ENCODE data around the gene ADORA2A.

Gene ADORA2A

DNA sequence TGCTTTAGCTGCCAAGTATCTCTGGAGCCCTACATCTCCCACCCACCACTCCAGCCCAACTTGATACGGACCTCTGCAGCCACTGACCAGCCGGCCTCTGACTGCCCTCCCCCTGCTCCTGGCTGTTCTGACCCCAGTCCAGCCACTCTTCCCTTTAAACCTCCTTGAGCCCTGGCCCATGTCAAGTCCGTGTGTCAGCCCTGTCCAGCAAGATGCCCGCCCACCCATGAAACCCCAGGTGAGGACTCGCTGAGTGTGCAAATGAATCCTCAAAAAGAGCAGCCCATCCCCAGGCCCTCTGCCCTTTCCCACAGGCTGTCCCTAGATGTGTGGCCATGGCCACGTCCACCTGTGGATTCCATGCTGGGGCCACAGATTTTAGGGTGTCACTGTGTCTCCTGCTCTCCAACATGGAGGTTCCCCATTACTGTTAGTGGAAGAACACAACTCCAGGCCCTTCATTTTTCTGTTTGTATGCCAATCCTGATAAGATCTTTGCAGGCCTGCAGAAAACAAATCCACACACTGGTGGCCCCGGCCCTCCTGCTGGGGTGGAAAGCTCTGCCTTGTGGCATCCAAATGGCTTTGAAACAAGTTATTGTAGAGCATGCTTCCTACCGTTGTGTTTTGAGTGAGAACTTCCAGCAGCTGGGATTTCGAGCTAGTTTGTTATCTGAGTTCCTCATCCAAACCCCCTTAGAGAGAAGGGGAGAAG, 22.7 kb upstream of the ADORA2A start:
- H3K27ac ChIP-seq = peak overlapping the region; percentile 76
- TF ChIP-seq, protein P1, sequence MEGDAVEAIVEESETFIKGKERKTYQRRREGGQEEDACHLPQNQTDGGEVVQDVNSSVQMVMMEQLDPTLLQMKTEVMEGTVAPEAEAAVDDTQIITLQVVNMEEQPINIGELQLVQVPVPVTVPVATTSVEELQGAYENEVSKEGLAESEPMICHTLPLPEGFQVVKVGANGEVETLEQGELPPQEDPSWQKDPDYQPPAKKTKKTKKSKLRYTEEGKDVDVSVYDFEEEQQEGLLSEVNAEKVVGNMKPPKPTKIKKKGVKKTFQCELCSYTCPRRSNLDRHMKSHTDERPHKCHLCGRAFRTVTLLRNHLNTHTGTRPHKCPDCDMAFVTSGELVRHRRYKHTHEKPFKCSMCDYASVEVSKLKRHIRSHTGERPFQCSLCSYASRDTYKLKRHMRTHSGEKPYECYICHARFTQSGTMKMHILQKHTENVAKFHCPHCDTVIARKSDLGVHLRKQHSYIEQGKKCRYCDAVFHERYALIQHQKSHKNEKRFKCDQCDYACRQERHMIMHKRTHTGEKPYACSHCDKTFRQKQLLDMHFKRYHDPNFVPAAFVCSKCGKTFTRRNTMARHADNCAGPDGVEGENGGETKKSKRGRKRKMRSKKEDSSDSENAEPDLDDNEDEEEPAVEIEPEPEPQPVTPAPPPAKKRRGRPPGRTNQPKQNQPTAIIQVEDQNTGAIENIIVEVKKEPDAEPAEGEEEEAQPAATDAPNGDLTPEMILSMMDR (conservative IDR thresholded peaks at IDR 0.05) = no peak

GRCh38 chr22:24405631-24406321, 21.6 kb upstream of the ADORA2A start:
- H3K27ac ChIP-seq = peak overlapping the region; percentile 76
- TF ChIP-seq, protein P1 (conservative IDR thresholded peaks at IDR 0.05) = no peak

DNA sequence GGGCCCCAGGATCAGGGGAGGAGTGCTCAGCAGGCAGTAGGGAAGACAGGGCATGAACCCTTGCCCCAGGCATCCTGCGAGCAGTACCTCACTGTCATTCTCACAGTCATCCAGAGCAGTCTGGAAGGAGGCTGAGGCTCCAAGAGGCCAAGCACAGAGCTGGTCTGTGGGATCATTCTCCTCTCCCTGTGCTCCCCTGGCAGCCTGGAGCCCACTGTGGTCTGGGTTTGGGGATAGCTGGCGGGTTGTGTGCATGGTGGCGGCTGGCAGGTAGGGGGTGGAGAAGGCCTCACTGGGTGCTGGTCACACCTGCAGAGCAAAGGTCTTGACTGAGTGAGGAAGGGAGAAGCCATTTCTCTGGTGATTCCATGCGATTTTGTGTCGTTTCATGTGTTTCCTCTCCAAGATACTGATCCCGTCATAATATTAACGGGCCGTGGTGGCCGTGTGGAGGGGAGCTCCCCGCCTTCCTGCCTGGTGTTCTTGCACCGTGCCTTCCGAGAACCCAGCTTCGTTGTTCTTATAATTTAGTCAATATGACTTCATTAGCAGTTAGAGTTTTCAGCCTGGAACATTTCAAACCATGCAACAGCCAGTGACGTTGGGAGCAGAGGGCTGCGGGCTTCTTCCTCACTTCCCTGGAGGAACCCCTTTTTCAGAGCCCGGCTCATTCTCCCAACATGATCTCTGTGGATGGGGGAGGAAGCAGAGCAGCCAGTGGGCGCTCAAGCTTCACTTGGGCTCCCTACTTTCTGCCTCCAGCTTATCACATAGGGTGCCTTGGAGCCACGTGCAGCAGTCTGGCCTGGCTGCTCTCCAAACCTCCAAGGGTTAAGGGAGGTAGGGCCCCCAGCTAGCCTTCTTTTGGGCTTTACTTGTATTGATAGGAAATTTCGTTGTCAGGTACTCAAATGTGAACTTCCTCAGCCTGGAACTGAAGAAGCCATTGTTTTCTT, 20.8 kb upstream of the ADORA2A start:
- H3K27ac ChIP-seq = no peak overlapping the region; the same call in 1 of the 2 replicates
- TF ChIP-seq, protein P1 (conservative IDR thresholded peaks at IDR 0.05) = no peak

- no peak overlapping the region; the same call in 1 of the 2 replicates for H3K27ac ChIP-seq
- TF ChIP-seq, protein P1 (conservative IDR thresholded peaks at IDR 0.05) = no peak
Observed at GRCh38 chr22:24407278-24407665, 20.1 kb upstream of the ADORA2A start.

- H3K27ac ChIP-seq = no peak overlapping the region
- TF ChIP-seq, protein P1 (conservative IDR thresholded peaks at IDR 0.05) = no peak
Observed at GRCh38 chr22:24407884-24408283, 19.5 kb upstream of the ADORA2A start.

DNA sequence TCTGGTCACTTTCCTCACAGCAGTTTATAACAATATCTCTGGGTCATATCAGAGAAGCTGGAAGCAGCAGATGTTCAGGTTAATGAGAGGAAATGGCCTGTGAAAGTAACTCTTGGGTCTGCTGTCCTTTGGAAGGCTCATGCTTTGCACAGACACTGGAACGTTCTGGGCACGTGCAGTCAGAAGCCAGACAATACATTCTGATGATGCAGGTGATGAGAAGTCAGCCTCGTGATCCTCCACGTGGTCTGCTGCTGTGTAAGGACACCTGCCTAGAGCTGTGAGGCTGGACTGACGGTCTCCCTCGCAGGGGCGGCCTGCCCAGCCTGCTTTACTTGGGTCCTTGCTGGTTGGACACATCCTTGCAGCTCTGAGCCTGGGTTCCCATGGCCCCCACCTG, 18.8 kb upstream of the ADORA2A start:
- TF ChIP-seq, protein P1 (conservative IDR thresholded peaks at IDR 0.05) = no peak
- H3K27ac ChIP-seq = no peak overlapping the region

DNA sequence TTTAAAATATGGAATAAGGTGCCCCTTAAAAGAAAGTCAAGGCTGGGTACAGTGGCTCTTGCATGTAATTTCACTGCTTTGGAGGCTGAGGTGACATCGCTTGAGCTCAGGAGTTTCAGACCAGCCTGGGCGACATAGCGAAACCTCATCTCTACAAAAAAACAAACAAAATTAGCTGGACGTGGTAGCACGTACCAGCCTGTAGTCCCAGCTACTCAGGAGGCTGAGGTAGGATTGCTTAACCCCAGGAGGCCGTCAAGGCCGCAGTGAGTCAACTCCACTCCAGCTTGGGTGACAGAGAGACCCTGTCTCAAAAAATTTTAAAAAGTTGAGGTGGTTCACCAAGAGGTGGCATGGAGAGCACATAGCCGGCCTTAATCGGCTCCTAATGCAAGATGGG, 17.7 kb upstream of the ADORA2A start:
- TF ChIP-seq, protein P1 (conservative IDR thresholded peaks at IDR 0.05) = no peak
- no peak overlapping the region for H3K27ac ChIP-seq

Measured in VCaP (cell line).